WTC11 (cell line): ENCODE results near the gene RNF208. TPM values are rescaled to one million over a fixed set of nuclear protein-coding genes. Genes with fewer than 3 reads are reported as not detected.

ENCODE experiments used
- ATAC-seq: fragments of 200-7000 bp; cut with Tn5 transposase; 2 replicates; pipeline ENCODE4 v1.10.0; 2021; ENCODE audit warnings: mild to moderate bottlenecking, moderate library complexity
- CTCF ChIA-PET: fragments of 300-600 bp; sonication (Branson Sonifier 250); formaldehyde crosslinking; loops from one replicate; lab custom pipeline; 2021; ENCODE audit warnings: antibody characterized with exemption; lab: Charles Lee
- POLR2A ChIA-PET: fragments of 350-600 bp; sonication (Branson Sonifier 250); formaldehyde crosslinking; loops from one replicate; lab custom pipeline; 2021; ENCODE audit warnings: antibody characterized with exemption; lab: Charles Lee
- DNase-seq: peaks from one replicate; pipeline ENCODE4 v3.0.0; 2021; ENCODE audit warnings: low spot score
- H3K27ac Mint-ChIP-seq: 2 replicates; pipeline ENCODE4 v1.8.0; 2021; ENCODE audit warnings: mixed read lengths
- H3K27me3 Mint-ChIP-seq: 2 replicates; pipeline ENCODE4 v1.8.0; 2021; ENCODE audit warnings: low read depth, mild to moderate bottlenecking, moderate library complexity, mixed read lengths
- H3K36me3 Mint-ChIP-seq: 2 replicates; pipeline ENCODE4 v1.8.0; 2021; ENCODE audit warnings: mixed read lengths
- H3K4me1 Mint-ChIP-seq: 2 replicates; pipeline ENCODE4 v1.8.0; 2022; ENCODE audit warnings: mixed read lengths
- H3K4me3 Mint-ChIP-seq: 2 replicates; pipeline ENCODE4 v1.8.0; 2021; ENCODE audit warnings: mild to moderate bottlenecking, moderate library complexity, mixed read lengths
- H3K9me3 Mint-ChIP-seq: 2 replicates; pipeline ENCODE4 v1.8.0; 2021; ENCODE audit warnings: mixed read lengths
- AFF4 ChIP-seq: sonication (generic); formaldehyde crosslinking; IDR thresholded peaks from 2 replicates; pipeline ENCODE4 v1.8.1; 2023; ENCODE audit warnings: mild to moderate bottlenecking, missing genetic modification reagents, borderline replicate concordance
- ATF1 ChIP-seq: sonication (generic); formaldehyde crosslinking; IDR thresholded peaks from 2 replicates; pipeline ENCODE4 v1.8.1; 2023; ENCODE audit warnings: mild to moderate bottlenecking, moderate library complexity, missing genetic modification reagents
- CREM ChIP-seq: sonication (generic); formaldehyde crosslinking; IDR thresholded peaks from 2 replicates; pipeline ENCODE4 v1.8.1; 2022; ENCODE audit warnings: mild to moderate bottlenecking, missing genetic modification reagents, moderate library complexity
- FOXP1 ChIP-seq: sonication (generic); formaldehyde crosslinking; IDR thresholded peaks from 2 replicates; pipeline ENCODE4 v1.8.0; 2022; ENCODE audit warnings: missing genetic modification reagents, mild to moderate bottlenecking, moderate library complexity, borderline replicate concordance
- GRHL2 ChIP-seq: fragments of 250-450 bp; sonication (Bioruptor Pico); IDR thresholded peaks from 2 replicates; pipeline ENCODE4 v1.8.0; 2022; ENCODE audit warnings: mild to moderate bottlenecking, moderate library complexity; ENCODE audit not compliant: insufficient replicate concordance, severe bottlenecking
- GTF2I ChIP-seq: fragments of 250-450 bp; sonication (Bioruptor Pico); conservative IDR thresholded peaks from 2 replicates; pipeline ENCODE4 v1.4.0; 2021; ENCODE audit warnings: mild to moderate bottlenecking
- RELA ChIP-seq: sonication (generic); formaldehyde crosslinking; IDR thresholded peaks from 2 replicates; pipeline ENCODE4 v1.8.1; 2022; ENCODE audit warnings: missing genetic modification reagents, mild to moderate bottlenecking, borderline replicate concordance
- ZNF121 ChIP-seq: sonication (generic); formaldehyde crosslinking; IDR thresholded peaks from 2 replicates; pipeline ENCODE4 v1.8.0; 2023; ENCODE audit warnings: missing genetic modification reagents
- ZNF396 ChIP-seq: fragments of 250-450 bp; sonication (Bioruptor Pico); IDR thresholded peaks from 2 replicates; pipeline ENCODE4 v1.8.0; 2021; ENCODE audit warnings: mild to moderate bottlenecking, moderate library complexity, borderline replicate concordance
- ZNF416 ChIP-seq: fragments of 250-450 bp; sonication (Bioruptor Pico); IDR thresholded peaks from 2 replicates; pipeline ENCODE4 v1.9.0; 2021; ENCODE audit warnings: mild to moderate bottlenecking, inconsistent platforms
- ZNF423 ChIP-seq: fragments of 250-450 bp; sonication (Bioruptor Pico); IDR thresholded peaks from 2 replicates; pipeline ENCODE4 v2.1.2; 2022; ENCODE audit warnings: mild to moderate bottlenecking, moderate library complexity
- ZNF671 ChIP-seq: fragments of 250-450 bp; sonication (Bioruptor Pico); IDR thresholded peaks from 2 replicates; pipeline ENCODE4 v1.8.0; 2021; ENCODE audit warnings: mild to moderate bottlenecking
- total RNA-seq: library from RNA; stranded (reverse); gene quantifications from 3 replicates; pipeline ENCODE4 v1.2.3, GENCODE V29; 2021
- TF ChIP-seq, protein P1 (sequence below): sonication (generic); formaldehyde crosslinking; IDR thresholded peaks from 2 replicates; pipeline ENCODE4 v1.8.0; 2022; ENCODE audit warnings: missing genetic modification reagents
- TF ChIP-seq, protein P2 (sequence below): sonication (generic); formaldehyde crosslinking; IDR thresholded peaks from 2 replicates; pipeline ENCODE4 v1.8.1; 2023; ENCODE audit warnings: mild to moderate bottlenecking, missing genetic modification reagents

Gene RNF208
- total RNA-seq, 1 experiment from 2014 or later = 14.8 TPM

- TF ChIP-seq RELA (CRISPR knock-in tag) = no peak
- TF ChIP-seq ZNF423 (CRISPR knock-in tag) = no peak
- no peak for TF ChIP-seq ZNF416 (CRISPR knock-in tag)
- TF ChIP-seq, protein P1, sequence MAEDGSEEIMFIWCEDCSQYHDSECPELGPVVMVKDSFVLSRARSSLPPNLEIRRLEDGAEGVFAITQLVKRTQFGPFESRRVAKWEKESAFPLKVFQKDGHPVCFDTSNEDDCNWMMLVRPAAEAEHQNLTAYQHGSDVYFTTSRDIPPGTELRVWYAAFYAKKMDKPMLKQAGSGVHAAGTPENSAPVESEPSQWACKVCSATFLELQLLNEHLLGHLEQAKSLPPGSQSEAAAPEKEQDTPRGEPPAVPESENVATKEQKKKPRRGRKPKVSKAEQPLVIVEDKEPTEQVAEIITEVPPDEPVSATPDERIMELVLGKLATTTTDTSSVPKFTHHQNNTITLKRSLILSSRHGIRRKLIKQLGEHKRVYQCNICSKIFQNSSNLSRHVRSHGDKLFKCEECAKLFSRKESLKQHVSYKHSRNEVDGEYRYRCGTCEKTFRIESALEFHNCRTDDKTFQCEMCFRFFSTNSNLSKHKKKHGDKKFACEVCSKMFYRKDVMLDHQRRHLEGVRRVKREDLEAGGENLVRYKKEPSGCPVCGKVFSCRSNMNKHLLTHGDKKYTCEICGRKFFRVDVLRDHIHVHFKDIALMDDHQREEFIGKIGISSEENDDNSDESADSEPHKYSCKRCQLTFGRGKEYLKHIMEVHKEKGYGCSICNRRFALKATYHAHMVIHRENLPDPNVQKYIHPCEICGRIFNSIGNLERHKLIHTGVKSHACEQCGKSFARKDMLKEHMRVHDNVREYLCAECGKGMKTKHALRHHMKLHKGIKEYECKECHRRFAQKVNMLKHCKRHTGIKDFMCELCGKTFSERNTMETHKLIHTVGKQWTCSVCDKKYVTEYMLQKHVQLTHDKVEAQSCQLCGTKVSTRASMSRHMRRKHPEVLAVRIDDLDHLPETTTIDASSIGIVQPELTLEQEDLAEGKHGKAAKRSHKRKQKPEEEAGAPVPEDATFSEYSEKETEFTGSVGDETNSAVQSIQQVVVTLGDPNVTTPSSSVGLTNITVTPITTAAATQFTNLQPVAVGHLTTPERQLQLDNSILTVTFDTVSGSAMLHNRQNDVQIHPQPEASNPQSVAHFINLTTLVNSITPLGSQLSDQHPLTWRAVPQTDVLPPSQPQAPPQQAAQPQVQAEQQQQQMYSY (CRISPR knock-in tag) = no peak
Measured at GRCh38 chr9:137231372-137232039, 9.5 kb upstream of the RNF208 start (continued).

- DNase-seq = no peak
- CTCF ChIA-PET = interaction anchor here (0.9 to 1.2 kb wide), 4 partner anchors 17 to 184 kb away, joined by 3 to 4 read pairs (median 4); partner anchors contain the start of gene NPDC1
- no peak for ATAC-seq
- no peaks in the 10 kb centered on the region for H3K36me3 Mint-ChIP-seq
- H3K27me3 Mint-ChIP-seq = no peaks in the 10 kb centered on the region
- no peak for TF ChIP-seq ZNF671 (CRISPR knock-in tag)
- TF ChIP-seq FOXP1 (CRISPR knock-in tag) = peak; percentile 8; the same call in 1 of the 2 replicates
- TF ChIP-seq, all 79 proteins: peak for 1
- POLR2A ChIA-PET = no interaction called here
- H3K4me3 Mint-ChIP-seq = no peak within 1 kb of the TSS
- peaks cover 11% of the 10 kb centered on the region for H3K4me1 Mint-ChIP-seq
- H3K27ac Mint-ChIP-seq = no peak within 1 kb of the TSS
- no peaks in the 10 kb centered on the region for H3K9me3 Mint-ChIP-seq
Measured at GRCh38 chr9:137230705-137231371, 8.8 kb upstream of the RNF208 start, which contains the start of gene SLC34A3. Gene SLC34A3, plus strand, starts transcription at chr9:137230901. Its CDS starts 802 bp downstream, at chr9:137231703.

GRCh38 chr9:137229903-137230704 is 8.1 kb upstream of the RNF208 start:
- TF ChIP-seq FOXP1 (CRISPR knock-in tag) (peak; percentile 39; the same call in 1 of the 2 replicates), GRHL2 (CRISPR knock-in tag) (no peak)
- ChIA-PET POLR2A (interaction anchor here (0.6 kb wide), 1 partner anchor 61 kb away, joined by 3 read pairs; no protein-coding TSS in a partner anchor), CTCF (interaction anchor here (0.8 to 1.2 kb wide), 5 partner anchors 16 to 162 kb away, joined by 3 to 4 read pairs (median 3); no protein-coding TSS in a partner anchor)
- H3K27ac Mint-ChIP-seq = no peak overlapping the region
- ATAC-seq (no peak), DNase-seq (no peak)
- no peaks in the 10 kb centered on the region for H3K36me3 Mint-ChIP-seq
- H3K4me3 Mint-ChIP-seq = no peak overlapping the region
- no peaks in the 10 kb centered on the region for H3K27me3 Mint-ChIP-seq
- H3K4me1 Mint-ChIP-seq = peaks cover 7% of the 10 kb centered on the region
- H3K9me3 Mint-ChIP-seq = no peaks in the 10 kb centered on the region

DNA sequence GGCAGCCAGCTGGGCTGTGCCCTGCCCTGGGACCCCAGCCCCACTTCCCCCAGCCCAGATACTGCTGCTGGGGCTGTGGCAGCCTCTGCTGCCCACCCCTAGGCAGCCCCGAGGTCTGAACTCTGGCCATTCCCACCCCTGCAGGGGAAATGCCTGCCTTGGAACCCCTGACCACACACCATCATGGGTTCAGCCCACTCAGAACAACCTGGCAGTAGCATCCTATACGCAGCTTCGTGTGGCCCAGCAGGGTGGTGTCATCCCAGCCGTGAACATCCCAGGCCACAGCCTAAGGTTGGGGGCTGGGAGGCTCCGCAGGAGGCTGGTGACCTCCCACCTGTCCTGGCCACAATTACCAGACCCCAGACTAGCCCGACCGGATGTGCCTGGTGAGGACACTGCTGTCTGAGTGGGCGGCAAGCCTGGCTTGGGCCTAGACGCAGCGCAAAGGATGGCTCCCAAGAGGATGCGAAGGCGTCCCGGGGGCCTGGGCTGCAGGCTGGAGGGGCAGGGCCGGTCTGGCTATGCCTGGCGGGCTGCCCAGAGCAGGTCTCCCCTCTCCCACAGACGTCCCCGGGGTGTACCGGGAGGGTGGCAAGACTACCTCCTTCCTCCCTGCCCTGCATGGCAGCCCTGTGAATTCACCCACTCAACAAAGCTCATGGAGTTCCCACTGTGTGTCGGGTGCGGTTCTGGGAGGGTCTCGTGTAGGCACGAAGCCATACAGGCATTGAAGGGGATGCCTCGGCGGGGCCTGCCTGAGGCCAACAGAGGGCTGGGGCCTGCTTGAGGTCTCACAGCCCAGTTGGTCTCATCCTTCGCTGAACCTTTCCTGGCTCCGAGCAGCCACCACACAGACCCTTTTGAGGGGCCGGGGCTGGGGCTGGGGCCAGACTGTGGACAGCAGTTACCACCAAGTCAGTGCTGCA is 7.2 kb upstream of the RNF208 start:
- H3K36me3 Mint-ChIP-seq = no peaks in the 10 kb centered on the region
- peak; percentile 65; the same call in 1 of the 2 replicates for TF ChIP-seq ZNF121 (CRISPR knock-in tag)
- TF ChIP-seq, protein P2, sequence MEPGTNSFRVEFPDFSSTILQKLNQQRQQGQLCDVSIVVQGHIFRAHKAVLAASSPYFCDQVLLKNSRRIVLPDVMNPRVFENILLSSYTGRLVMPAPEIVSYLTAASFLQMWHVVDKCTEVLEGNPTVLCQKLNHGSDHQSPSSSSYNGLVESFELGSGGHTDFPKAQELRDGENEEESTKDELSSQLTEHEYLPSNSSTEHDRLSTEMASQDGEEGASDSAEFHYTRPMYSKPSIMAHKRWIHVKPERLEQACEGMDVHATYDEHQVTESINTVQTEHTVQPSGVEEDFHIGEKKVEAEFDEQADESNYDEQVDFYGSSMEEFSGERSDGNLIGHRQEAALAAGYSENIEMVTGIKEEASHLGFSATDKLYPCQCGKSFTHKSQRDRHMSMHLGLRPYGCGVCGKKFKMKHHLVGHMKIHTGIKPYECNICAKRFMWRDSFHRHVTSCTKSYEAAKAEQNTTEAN (CRISPR knock-in tag) = no peak
- TF ChIP-seq ATF1 (CRISPR knock-in tag) = peak; percentile 53; the same call in 1 of the 2 replicates
- TF ChIP-seq ZNF396 (CRISPR knock-in tag) = no peak
- TF ChIP-seq CREM (CRISPR knock-in tag) = no peak
- TF ChIP-seq ZNF671 (CRISPR knock-in tag) = no peak
- no peak for TF ChIP-seq AFF4 (CRISPR knock-in tag)
- TF ChIP-seq GTF2I (CRISPR knock-in tag) = no peak
- TF ChIP-seq, all 79 proteins: peak for 2
- no peak for DNase-seq
- no peak overlapping the region for H3K4me3 Mint-ChIP-seq
- H3K27me3 Mint-ChIP-seq = no peaks in the 10 kb centered on the region
- POLR2A ChIA-PET = interaction anchor here (0.6 kb wide), 1 partner anchor 60 kb away, joined by 3 read pairs; no protein-coding TSS in a partner anchor
- CTCF ChIA-PET = interaction anchor here (0.8 to 1.2 kb wide), 5 partner anchors 15 to 162 kb away, joined by 3 to 4 read pairs (median 3); no protein-coding TSS in a partner anchor
- H3K27ac Mint-ChIP-seq = no peak overlapping the region
- no peaks in the 10 kb centered on the region for H3K9me3 Mint-ChIP-seq
- peaks cover 3% of the 10 kb centered on the region for H3K4me1 Mint-ChIP-seq
- no peak for ATAC-seq
